DOHH2 (cell line): ENCODE data around the gene CLK1.
A peak's percentile ranks its signal among the peaks of the same experiment; 100 is the strongest.

Experiments
- H3F3A ChIP-seq: fragments of 200-600 bp; sonication (generic), shearing (Covaris generic); 2 replicates; pipeline ENCODE4 v1.6.0; 2016; ENCODE audit warnings: antibody characterized with exemption, mild to moderate bottlenecking; ENCODE audit not compliant: control insufficient read depth, insufficient read depth
- H3K27ac ChIP-seq: fragments of 200-600 bp; sonication (generic); 2 replicates; pipeline ENCODE4 v1.5.1; 2014; ENCODE audit warnings: low read depth, mild to moderate bottlenecking, low read length, moderate library complexity
- H3K27me3 ChIP-seq: fragments of 200-600 bp; sonication (generic); 2 replicates; pipeline ENCODE4 v1.6.1; 2014; ENCODE audit warnings: mild to moderate bottlenecking, low read length, mixed read lengths; ENCODE audit not compliant: control insufficient read depth
- H3K36me3 ChIP-seq: fragments of 200-600 bp; sonication (generic); 2 replicates; pipeline ENCODE4 v1.6.1; 2014; ENCODE audit warnings: mild to moderate bottlenecking, low read length, moderate library complexity, mixed read lengths; ENCODE audit not compliant: control insufficient read depth
- H3K4me1 ChIP-seq: fragments of 200-600 bp; sonication (generic); 2 replicates; pipeline ENCODE4 v1.6.1; 2014; ENCODE audit warnings: mild to moderate bottlenecking, low read length, mixed read lengths; ENCODE audit not compliant: control insufficient read depth
- H3K4me2 ChIP-seq: fragments of 200-600 bp; sonication (generic); 2 replicates; pipeline ENCODE4 v1.6.0; 2014; ENCODE audit warnings: mild to moderate bottlenecking, low read length, moderate library complexity
- H3K4me3 ChIP-seq: fragments of 200-600 bp; sonication (generic); 2 replicates; pipeline ENCODE4 v1.5.1; 2014; ENCODE audit warnings: mild to moderate bottlenecking, low read length, mixed read lengths
- H3K79me2 ChIP-seq: fragments of 200-600 bp; sonication (generic); 2 replicates; pipeline ENCODE4 v1.6.1; 2014; ENCODE audit warnings: mild to moderate bottlenecking, low read length, mixed read lengths; ENCODE audit not compliant: control insufficient read depth
- H3K9me2 ChIP-seq: fragments of 200-600 bp; sonication (generic); replicated peaks from 2 replicates; pipeline ENCODE4 v1.6.1; 2014; ENCODE audit warnings: mild to moderate bottlenecking, low read length, mixed read lengths; ENCODE audit not compliant: control insufficient read depth
- H3K9me3 ChIP-seq: fragments of 200-600 bp; sonication (generic); 2 replicates; pipeline ENCODE4 v1.6.1; 2014; ENCODE audit warnings: antibody characterized with exemption, low read length, mixed read lengths; ENCODE audit not compliant: control insufficient read depth, insufficient read depth
- H4K20me1 ChIP-seq: fragments of 200-600 bp; sonication (generic); 2 replicates; pipeline ENCODE4 v1.6.0; 2014; ENCODE audit warnings: low read depth, mild to moderate bottlenecking, antibody characterized with exemption, low read length, moderate library complexity; ENCODE audit not compliant: control insufficient read depth, insufficient read depth
- CTCF ChIP-seq: fragments of 200-600 bp; sonication (generic); IDR thresholded peaks from one replicate; pipeline ENCODE4 v1.5.1; 2014; ENCODE audit warnings: antibody characterized with exemption, mild to moderate bottlenecking, low read depth, low read length; ENCODE audit not compliant: poor library complexity, severe bottlenecking
- EZH2phosphoT487 ChIP-seq: fragments of 200-600 bp; sonication (generic); IDR thresholded peaks from 2 replicates; pipeline ENCODE4 v1.6.1; 2017; ENCODE audit warnings: borderline replicate concordance, mild to moderate bottlenecking, antibody characterized with exemption, low read length, moderate library complexity, mixed read lengths

The CLK1 gene

DNA sequence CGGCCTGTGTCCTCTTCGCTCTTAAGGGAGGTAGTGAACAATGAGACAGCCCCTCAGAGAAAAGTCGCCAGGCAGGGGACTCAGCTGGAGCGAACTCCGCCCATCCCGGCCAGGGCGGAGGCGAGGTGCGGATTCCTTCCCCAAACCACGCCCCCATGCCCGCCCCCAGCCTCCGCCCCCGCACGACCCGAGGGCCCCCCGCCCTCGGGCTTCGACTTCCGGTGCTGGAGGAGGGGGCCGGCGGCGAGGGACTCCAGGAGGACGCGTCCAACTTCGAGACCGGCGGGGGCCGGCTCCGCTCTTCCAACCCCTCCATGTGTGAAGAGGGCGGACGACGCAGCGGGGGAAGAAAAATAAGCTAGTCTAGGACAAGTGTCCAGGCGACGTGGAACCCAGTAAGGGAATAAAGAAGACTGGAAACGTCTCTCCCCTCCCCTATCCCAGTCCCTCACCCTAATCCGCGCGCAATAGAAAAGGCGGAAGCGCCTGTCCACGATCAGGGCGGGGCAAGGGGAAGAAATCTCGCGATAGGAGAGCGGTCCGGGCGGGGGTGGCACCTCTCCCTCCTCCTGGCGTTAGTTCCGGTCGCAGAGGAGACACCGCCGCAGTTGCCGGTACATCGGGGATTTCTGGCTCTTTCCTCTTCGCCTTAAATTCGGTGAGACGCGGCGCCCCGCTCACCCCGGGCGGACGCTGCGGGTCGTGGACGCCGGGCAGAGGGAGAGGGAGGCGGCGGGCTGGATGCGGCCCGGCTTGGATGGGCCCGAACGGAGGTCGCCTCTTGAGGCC, 52.9 kb downstream of the CLK1 start, which contains the start of gene BZW1:
Gene BZW1 (plus strand): TSS at position 578 of the 789 bp plus-strand sequence. CDS start 1,308 bp downstream, outside the sequence.
- Histone ChIP-seq H3K9me3 (no peaks in the 10 kb centered on the region), H3F3A (no peaks in the 10 kb centered on the region; the same call in 1 of the 2 replicates), H3K27ac (peak within 1 kb of the TSS; percentile 79), H3K27me3 (no peaks in the 10 kb centered on the region), H3K4me3 (peak within 1 kb of the TSS; percentile 90), H3K79me2 (peaks cover 46% of the 10 kb centered on the region), H3K4me2 (peak within 1 kb of the TSS; percentile 87), H3K4me1 (peaks cover 24% of the 10 kb centered on the region), H3K9me2 (no peaks in the 10 kb centered on the region), H3K36me3 (peaks cover 44% of the 10 kb centered on the region), H4K20me1 (peaks cover 24% of the 10 kb centered on the region)
- no peak for TF ChIP-seq EZH2phosphoT487
- no peak for TF ChIP-seq CTCF

GRCh38 chr2:200810998-200811332, 53.5 kb downstream of the CLK1 start:
- Histone ChIP-seq H3K79me2 (peaks cover 44% of the 10 kb centered on the region), H3K4me3 (peak overlapping the region; percentile 90), H3K9me2 (no peaks in the 10 kb centered on the region), H3K9me3 (no peaks in the 10 kb centered on the region), H3F3A (no peaks in the 10 kb centered on the region; the same call in 1 of the 2 replicates), H4K20me1 (peaks cover 24% of the 10 kb centered on the region), H3K4me1 (peaks cover 24% of the 10 kb centered on the region), H3K4me2 (peak overlapping the region; percentile 87), H3K27ac (no peak overlapping the region), H3K27me3 (no peaks in the 10 kb centered on the region), H3K36me3 (peaks cover 38% of the 10 kb centered on the region)
- TF ChIP-seq CTCF = no peak
- TF ChIP-seq EZH2phosphoT487 = no peak

DNA sequence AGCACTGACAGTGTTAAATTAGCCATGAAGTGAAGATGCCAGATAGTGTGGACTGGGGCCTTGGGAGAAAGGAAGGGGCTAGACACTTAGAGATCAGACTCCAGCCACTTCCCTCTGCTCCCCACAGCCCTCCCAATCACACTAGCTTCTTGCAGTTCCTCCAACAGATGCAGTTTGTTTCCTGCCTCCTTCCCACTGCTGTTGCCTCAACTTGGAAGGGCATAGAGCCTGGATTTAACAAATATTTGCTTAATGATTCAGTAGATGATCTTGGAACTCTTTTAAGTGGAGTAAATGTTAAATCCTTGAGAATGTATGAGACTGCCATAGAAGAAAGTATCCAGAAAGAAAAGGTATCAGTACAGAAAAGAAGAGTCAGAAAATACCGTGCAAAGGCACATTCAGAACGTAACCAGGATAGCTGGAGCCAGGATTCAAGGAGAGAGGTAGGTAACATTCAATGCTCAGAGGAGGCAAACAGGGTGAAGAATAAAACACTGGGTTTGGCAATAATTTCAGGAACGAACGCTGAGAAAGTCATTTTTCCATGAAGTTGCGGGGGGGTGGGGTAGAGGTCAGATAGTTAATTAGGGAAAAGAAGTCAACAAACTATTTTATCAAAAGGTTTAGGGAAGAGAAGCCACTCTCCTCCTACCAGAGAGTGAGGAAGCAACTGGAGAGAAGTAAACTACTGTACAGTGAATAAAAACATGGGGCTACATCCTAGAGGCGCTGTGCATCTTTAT, 54.0 kb downstream of the CLK1 start:
- Histone ChIP-seq H4K20me1 (peaks cover 24% of the 10 kb centered on the region), H3K27ac (no peak overlapping the region), H3F3A (no peaks in the 10 kb centered on the region; the same call in 1 of the 2 replicates), H3K9me3 (no peaks in the 10 kb centered on the region), H3K9me2 (no peaks in the 10 kb centered on the region), H3K36me3 (peaks cover 33% of the 10 kb centered on the region), H3K4me3 (peak overlapping the region; percentile 90), H3K79me2 (peaks cover 39% of the 10 kb centered on the region), H3K4me1 (peaks cover 24% of the 10 kb centered on the region), H3K4me2 (peak overlapping the region; percentile 87), H3K27me3 (no peaks in the 10 kb centered on the region)
- TF ChIP-seq CTCF (no peak), EZH2phosphoT487 (no peak)
